DOHH2 (cell line): Measurements from ENCODE around the gene MB21D2.

Source experiments
- CTCF ChIP-seq: fragments of 200-600 bp; sonication (generic); IDR thresholded peaks from one replicate; pipeline ENCODE4 v1.5.1; 2014; ENCODE audit warnings: antibody characterized with exemption, mild to moderate bottlenecking, low read depth, low read length; ENCODE audit not compliant: poor library complexity, severe bottlenecking
- EZH2phosphoT487 ChIP-seq: fragments of 200-600 bp; sonication (generic); IDR thresholded peaks from 2 replicates; pipeline ENCODE4 v1.6.1; 2017; ENCODE audit warnings: borderline replicate concordance, mild to moderate bottlenecking, antibody characterized with exemption, low read length, moderate library complexity, mixed read lengths

GRCh38 chr3:192830291-192831110 is 87.2 kb downstream of the MB21D2 start:
- TF ChIP-seq CTCF (no peak), EZH2phosphoT487 (no peak)
